Measurements from ENCODE around the gene SEMA5B.

Gene SEMA5B

DNA sequence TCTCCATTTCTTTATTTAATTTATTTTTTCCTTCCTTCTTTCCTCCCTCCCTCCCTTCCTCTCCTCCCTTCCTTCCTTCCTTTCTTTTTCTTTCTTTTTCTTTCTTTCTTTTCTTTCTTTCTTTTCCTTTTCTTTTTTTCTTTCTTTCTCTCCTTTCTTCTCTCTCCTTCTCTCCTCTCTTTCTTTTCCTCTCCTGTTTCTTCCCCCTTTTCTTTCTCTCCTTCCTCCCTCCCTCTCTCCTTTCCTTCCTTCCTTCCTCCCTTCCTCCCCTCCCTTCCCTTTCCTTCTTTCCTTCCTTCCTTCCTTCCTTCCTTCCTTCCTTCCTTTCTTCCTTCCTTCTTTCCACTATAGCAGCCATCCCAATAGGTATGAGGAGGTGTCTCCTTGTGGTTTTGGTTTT is 32.5 kb upstream of the SEMA5B start:
- Histone ChIP-seq H3K9me2 (ENCODE audit: low read depth, low read length) (no peaks in the 10 kb centered on the region), H2AFZ (ENCODE audit: low read length) (no peak overlapping the region), H3K27ac (ENCODE audit: low read depth, low read length, poor library complexity, severe bottlenecking) (no peak overlapping the region), H3K4me2 (ENCODE audit: low read length) (no peak overlapping the region), H3F3A (ENCODE audit: insufficient read depth, low read length) (no peaks in the 10 kb centered on the region), H3K4me1 (ENCODE audit: insufficient read depth, low read length, severe bottlenecking) (no peaks in the 10 kb centered on the region), H3K9me3 (ENCODE audit: low read length) (no peaks in the 10 kb centered on the region), H3K36me3 (ENCODE audit: insufficient read depth, low read length) (no peaks in the 10 kb centered on the region), H3K79me2 (ENCODE audit: insufficient read depth, low read length) (no peaks in the 10 kb centered on the region), H4K20me1 (ENCODE audit: insufficient read depth, low read length) (no peaks in the 10 kb centered on the region), H3K4me3 (ENCODE audit: low read depth, low read length, poor library complexity, severe bottlenecking) (no peak overlapping the region), H3K9ac (ENCODE audit: low read length) (no peak overlapping the region), H3K27me3 (ENCODE audit: insufficient read depth, low read length) (no peaks in the 10 kb centered on the region)
- no peak for TF ChIP-seq EZH2 (IDR thresholded peaks at IDR 0.05; ENCODE audit: borderline replicate concordance, low read length)
- TF ChIP-seq, protein P1, sequence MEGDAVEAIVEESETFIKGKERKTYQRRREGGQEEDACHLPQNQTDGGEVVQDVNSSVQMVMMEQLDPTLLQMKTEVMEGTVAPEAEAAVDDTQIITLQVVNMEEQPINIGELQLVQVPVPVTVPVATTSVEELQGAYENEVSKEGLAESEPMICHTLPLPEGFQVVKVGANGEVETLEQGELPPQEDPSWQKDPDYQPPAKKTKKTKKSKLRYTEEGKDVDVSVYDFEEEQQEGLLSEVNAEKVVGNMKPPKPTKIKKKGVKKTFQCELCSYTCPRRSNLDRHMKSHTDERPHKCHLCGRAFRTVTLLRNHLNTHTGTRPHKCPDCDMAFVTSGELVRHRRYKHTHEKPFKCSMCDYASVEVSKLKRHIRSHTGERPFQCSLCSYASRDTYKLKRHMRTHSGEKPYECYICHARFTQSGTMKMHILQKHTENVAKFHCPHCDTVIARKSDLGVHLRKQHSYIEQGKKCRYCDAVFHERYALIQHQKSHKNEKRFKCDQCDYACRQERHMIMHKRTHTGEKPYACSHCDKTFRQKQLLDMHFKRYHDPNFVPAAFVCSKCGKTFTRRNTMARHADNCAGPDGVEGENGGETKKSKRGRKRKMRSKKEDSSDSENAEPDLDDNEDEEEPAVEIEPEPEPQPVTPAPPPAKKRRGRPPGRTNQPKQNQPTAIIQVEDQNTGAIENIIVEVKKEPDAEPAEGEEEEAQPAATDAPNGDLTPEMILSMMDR (IDR thresholded peaks at IDR 0.05; ENCODE audit: low read length): no peak

DNA sequence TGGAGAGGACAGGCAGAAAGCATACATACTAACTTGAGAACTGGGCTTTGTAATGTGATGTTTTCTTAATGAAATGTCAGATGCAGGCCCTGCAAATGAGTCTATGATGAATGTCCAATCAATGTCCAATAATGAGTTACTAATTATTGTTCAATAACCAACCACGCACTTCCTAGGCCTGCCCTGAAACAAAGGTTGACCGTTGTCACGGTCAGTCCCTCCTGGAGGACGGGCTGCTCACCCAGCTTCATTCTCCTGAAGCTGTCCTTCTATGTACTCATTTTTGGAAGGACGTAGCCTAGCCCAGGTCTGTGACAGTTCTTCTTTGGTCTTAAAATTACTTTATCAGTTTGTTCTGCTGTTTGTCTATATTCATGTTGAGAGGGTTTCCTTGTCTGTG is 30.9 kb upstream of the SEMA5B start:
- H2AFZ ChIP-seq (ENCODE audit: low read length): no peak overlapping the region
- no peaks in the 10 kb centered on the region; the same call in 1 of the 2 replicates for H3K27me3 ChIP-seq (ENCODE audit: insufficient read depth, low read length)
- H3K27ac ChIP-seq (ENCODE audit: low read depth, low read length, poor library complexity, severe bottlenecking): no peak overlapping the region
- H3K4me1 ChIP-seq (ENCODE audit: insufficient read depth, low read length, severe bottlenecking): no peaks in the 10 kb centered on the region
- H3K9me2 ChIP-seq (ENCODE audit: low read depth, low read length): no peaks in the 10 kb centered on the region
- no peak overlapping the region for H3K4me2 ChIP-seq (ENCODE audit: low read length)
- no peaks in the 10 kb centered on the region for H4K20me1 ChIP-seq (ENCODE audit: insufficient read depth, low read length)
- TF ChIP-seq EZH2 (IDR thresholded peaks at IDR 0.05; ENCODE audit: borderline replicate concordance, low read length): no peak
- TF ChIP-seq, protein P1 (IDR thresholded peaks at IDR 0.05; ENCODE audit: low read length): no peak
- no peak overlapping the region for H3K9ac ChIP-seq (ENCODE audit: low read length)
- H3K9me3 ChIP-seq (ENCODE audit: low read length): no peaks in the 10 kb centered on the region
- no peaks in the 10 kb centered on the region for H3F3A ChIP-seq (ENCODE audit: insufficient read depth, low read length)
- H3K79me2 ChIP-seq (ENCODE audit: insufficient read depth, low read length): no peaks in the 10 kb centered on the region
- H3K36me3 ChIP-seq (ENCODE audit: insufficient read depth, low read length): no peaks in the 10 kb centered on the region
- no peak overlapping the region for H3K4me3 ChIP-seq (ENCODE audit: low read depth, low read length, poor library complexity, severe bottlenecking)

DNA sequence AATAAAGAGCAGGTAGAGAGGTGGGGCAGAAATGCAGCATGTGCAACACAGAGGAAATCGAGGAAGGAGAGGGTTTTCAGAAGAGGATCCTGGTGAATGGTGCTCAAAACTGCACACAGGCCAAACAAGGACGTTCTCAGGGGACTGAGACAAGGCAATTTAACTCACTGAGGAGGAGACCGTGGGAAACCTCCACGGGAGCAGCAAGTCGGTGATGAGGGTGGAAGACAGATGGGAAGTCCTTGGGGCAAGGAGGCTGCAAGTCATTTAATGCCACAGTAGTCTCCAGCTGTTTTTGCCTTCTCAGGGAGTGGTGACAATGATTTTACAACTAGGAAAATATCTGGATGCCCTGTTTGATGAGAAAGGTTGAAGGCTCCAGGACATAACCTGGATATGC is 27.8 kb upstream of the SEMA5B start:
- Histone ChIP-seq H4K20me1 (ENCODE audit: insufficient read depth, low read length) (no peaks in the 10 kb centered on the region), H3K27ac (ENCODE audit: low read depth, low read length, poor library complexity, severe bottlenecking) (no peak overlapping the region), H3F3A (ENCODE audit: insufficient read depth, low read length) (no peaks in the 10 kb centered on the region), H3K4me2 (ENCODE audit: low read length) (no peak overlapping the region), H3K27me3 (ENCODE audit: insufficient read depth, low read length) (no peaks in the 10 kb centered on the region; the same call in 1 of the 2 replicates), H3K4me1 (ENCODE audit: insufficient read depth, low read length, severe bottlenecking) (no peaks in the 10 kb centered on the region), H3K36me3 (ENCODE audit: insufficient read depth, low read length) (no peaks in the 10 kb centered on the region), H3K4me3 (ENCODE audit: low read depth, low read length, poor library complexity, severe bottlenecking) (no peak overlapping the region), H3K79me2 (ENCODE audit: insufficient read depth, low read length) (no peaks in the 10 kb centered on the region), H2AFZ (ENCODE audit: low read length) (no peak overlapping the region), H3K9me2 (ENCODE audit: low read depth, low read length) (no peaks in the 10 kb centered on the region), H3K9me3 (ENCODE audit: low read length) (no peaks in the 10 kb centered on the region), H3K9ac (ENCODE audit: low read length) (no peak overlapping the region)
- TF ChIP-seq, protein P1 (IDR thresholded peaks at IDR 0.05; ENCODE audit: low read length): no peak
- no peak for TF ChIP-seq EZH2 (IDR thresholded peaks at IDR 0.05; ENCODE audit: borderline replicate concordance, low read length)
